Measurements from ENCODE around the gene TMEM91.

GRCh38 chr19:41430922-41431321, 54.6 kb downstream of the TMEM91 start:
- TF ChIP-seq RB1 (IDR thresholded peaks at IDR 0.05; ENCODE audit: low read depth) = no peak
- TF ChIP-seq CTCF (IDR thresholded peaks at IDR 0.05 in 2 of 3, conservative IDR thresholded peaks at IDR 0.05 in 1 of 3; ENCODE audit: insufficient read depth in 2 of 3, low read depth in 1 of 3, low read length in 3 of 3) = no peak
- no peak for TF ChIP-seq TARDBP (IDR thresholded peaks at IDR 0.05)
- TF ChIP-seq SAFB (IDR thresholded peaks at IDR 0.05; ENCODE audit: borderline replicate concordance, low read depth, low read length) = no peak
- no peak for TF ChIP-seq POLR2A (conservative IDR thresholded peaks at IDR 0.05)
- TF ChIP-seq PYGO2 (tag; IDR thresholded peaks at IDR 0.05) = no peak
- TF ChIP-seq MXI1 (IDR thresholded peaks at IDR 0.05; ENCODE audit: low read depth, low read length) = no peak
- no peak for TF ChIP-seq E2F6 (IDR thresholded peaks at IDR 0.05; ENCODE audit: borderline replicate concordance in 1 of 2, extremely low read depth in 1 of 2, insufficient read depth in 1 of 2, insufficient read length in 1 of 2, low read depth in 1 of 2, low read length in 1 of 2, poor library complexity in 1 of 2, severe bottlenecking in 1 of 2)
- no peak for TF ChIP-seq ETV6 (IDR thresholded peaks at IDR 0.05; ENCODE audit: borderline replicate concordance in 1 of 2, low read depth in 2 of 2, low read length in 1 of 2)
- TF ChIP-seq ETV6 (CRISPR knock-in tag; IDR thresholded peaks at IDR 0.05; ENCODE audit: borderline replicate concordance) = no peak
- TF ChIP-seq TBP (optimal IDR thresholded peaks at IDR 0.05; ENCODE audit: low read depth, low read length) = no peak
- TF ChIP-seq TEAD1 (CRISPR knock-in tag; IDR thresholded peaks at IDR 0.05) = no peak
- no peak for TF ChIP-seq GATAD2A (IDR thresholded peaks at IDR 0.05)
- TF ChIP-seq MEF2A (IDR thresholded peaks at IDR 0.05; ENCODE audit: control insufficient read depth, low read depth, low read length) = no peak
- TF ChIP-seq HMGXB4 (CRISPR knock-in tag; IDR thresholded peaks at IDR 0.05) = no peak

Measured in K562 (cell line).